GM10248 (cell line): ENCODE measurements around the gene LYRM4.

Experiments
- CTCF ChIA-PET: fragments of 300-600 bp; sonication (Branson Sonifier 250); formaldehyde crosslinking; extraction: SDS; loops from one replicate; lab custom pipeline; 2021; ENCODE audit warnings: antibody characterized with exemption; lab: Yijun Ruan, JAX
- POLR2A ChIA-PET: fragments of 350-650 bp; sonication (Branson Sonifier 250); formaldehyde crosslinking; extraction: SDS; loops from one replicate; lab custom pipeline; 2020; ENCODE audit warnings: antibody characterized with exemption; lab: Yijun Ruan, JAX
- DNase-seq: peaks from one replicate; pipeline ENCODE4 v3.0.0; 2012; ENCODE audit errors: extremely low spot score
- TF ChIP-seq, protein P1 (sequence below): IDR thresholded peaks from 2 replicates; pipeline ENCODE4 v1.5.1; 2012; ENCODE audit warnings: mild to moderate bottlenecking, low read depth; ENCODE audit errors: extremely low read depth, missing control alignments, control extremely low read depth

LYRM4 gene

DNA sequence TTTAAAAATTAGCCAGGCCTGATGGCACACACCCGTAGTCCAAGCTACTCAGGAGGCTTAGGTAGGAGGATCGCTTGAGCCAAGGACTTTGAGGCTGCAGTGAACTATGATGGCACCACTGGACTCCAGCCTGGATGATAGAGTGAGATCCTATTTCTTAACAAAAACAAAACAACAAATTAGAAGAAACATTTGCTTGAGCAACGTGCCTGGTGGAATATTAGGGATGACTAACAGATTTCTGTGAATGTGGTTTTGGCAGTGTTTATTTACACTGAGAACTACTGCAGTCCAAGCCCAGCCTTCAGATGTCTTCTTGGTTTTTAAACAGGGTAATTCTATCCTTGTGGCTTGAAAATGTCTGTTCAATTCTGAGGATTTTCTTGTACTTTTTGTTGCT is 166.4 kb downstream of the LYRM4 start:
- CTCF ChIA-PET: no interaction called here
- TF ChIP-seq, protein P1, sequence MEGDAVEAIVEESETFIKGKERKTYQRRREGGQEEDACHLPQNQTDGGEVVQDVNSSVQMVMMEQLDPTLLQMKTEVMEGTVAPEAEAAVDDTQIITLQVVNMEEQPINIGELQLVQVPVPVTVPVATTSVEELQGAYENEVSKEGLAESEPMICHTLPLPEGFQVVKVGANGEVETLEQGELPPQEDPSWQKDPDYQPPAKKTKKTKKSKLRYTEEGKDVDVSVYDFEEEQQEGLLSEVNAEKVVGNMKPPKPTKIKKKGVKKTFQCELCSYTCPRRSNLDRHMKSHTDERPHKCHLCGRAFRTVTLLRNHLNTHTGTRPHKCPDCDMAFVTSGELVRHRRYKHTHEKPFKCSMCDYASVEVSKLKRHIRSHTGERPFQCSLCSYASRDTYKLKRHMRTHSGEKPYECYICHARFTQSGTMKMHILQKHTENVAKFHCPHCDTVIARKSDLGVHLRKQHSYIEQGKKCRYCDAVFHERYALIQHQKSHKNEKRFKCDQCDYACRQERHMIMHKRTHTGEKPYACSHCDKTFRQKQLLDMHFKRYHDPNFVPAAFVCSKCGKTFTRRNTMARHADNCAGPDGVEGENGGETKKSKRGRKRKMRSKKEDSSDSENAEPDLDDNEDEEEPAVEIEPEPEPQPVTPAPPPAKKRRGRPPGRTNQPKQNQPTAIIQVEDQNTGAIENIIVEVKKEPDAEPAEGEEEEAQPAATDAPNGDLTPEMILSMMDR: no peak
- DNase-seq: no peak
- POLR2A ChIA-PET: no interaction called here

DNA sequence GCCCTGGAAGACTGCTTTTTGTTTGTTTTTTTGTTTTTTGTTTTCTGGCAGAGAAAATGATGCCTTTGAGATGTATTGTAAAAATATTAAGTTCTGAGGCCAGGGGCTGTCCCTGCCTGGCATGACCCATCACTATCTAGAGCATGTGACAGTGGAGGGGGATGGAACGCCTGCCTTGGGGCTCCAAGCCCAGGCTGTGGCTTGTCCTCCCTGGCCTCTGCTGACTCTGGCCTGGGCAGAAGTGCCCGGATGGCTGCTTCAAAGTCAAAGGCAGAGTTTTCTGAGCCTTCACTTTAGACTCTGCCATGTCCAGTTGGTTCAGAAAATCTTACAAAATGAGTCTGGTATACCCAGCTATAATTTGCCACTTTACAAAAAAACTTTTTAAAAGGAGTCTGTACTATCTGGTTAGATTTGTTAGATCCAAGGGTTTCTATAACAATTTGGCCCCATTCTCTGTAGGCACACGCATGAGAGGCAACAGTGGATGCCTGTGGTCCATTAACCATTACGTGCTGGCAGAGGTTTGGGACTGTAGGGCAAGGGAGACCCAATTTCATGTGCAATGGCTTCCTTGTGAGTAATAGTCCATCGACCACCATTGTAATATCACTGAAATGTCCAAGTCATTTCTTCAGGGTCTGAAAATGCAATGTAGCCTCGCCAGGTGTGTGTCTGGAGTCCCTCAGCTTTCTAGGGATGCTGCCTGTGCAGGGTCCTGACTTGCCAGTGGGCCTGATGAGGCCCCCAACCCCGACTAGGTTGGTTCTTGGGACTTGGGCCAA is 167.3 kb downstream of the LYRM4 start:
- no peak for DNase-seq
- CTCF ChIA-PET: no interaction called here
- POLR2A ChIA-PET: no interaction called here
- TF ChIP-seq, protein P1: no peak

DNA sequence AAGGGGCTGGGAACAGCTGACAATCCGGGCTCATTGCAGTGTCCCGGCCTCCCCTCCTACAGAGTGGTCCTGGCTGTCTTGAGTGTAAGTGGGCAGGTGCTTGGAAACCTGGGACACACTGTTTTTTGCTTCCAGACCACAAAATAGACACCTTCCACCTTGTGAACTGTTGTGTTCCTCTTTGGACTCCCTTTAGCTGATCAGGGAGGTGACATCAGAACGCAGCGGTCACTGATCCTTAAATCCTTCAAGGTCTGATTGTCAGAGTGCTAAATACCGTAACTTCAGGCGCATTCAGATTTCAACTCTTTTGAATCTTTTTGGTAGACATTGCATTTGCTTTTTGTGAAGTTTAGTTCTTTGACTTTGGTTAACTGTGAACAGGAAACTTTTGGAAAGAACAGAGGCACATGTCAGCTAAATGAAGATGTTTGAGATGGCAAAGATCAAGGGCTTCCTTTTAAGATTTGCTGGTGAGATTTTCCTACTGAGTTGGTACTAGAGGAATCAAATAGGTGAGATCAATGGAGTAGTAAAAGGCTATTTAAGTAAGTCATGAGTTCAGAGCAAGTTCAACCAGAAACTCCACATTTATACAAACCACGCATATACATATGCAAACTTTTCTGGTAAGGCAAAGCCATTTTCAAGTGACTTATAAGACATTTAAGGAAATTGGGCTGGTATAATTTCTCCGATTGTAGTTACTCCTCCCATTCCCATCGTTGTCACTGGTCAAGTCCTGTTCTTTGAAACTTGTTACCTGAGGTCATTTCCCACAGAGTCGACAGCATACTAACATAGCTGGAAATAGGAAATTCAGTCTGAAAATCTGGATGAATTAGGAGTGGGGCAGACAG is 169.3 kb downstream of the LYRM4 start:
- ChIA-PET POLR2A (no interaction called here), CTCF (interaction anchor here (0.9 to 1.4 kb wide), 5 partner anchors 12 to 311 kb away, joined by 3 to 5 read pairs (median 3); no protein-coding TSS in a partner anchor)
- TF ChIP-seq, protein P1: no peak
- no peak for DNase-seq

DNA sequence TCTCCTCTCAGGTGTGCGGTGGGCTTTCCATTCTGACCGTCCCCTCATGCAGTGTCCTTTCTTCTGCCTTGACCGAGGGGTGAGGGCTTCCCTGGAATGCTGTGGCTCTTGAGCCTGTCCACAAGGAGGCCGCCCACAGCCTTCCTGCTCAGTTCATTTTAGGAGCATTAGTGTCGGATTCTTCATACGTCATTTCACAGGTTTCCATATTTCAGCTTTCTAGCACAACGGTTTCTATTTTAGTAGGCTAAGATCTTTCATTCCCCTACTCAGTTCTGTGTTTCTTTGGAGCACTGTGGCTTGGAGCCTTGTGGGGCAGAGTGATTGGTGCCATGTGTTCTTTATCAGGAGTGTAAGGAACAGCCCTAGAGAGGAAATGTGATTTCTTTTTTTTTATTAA is 170.1 kb downstream of the LYRM4 start:
- POLR2A ChIA-PET: no interaction called here

DNA sequence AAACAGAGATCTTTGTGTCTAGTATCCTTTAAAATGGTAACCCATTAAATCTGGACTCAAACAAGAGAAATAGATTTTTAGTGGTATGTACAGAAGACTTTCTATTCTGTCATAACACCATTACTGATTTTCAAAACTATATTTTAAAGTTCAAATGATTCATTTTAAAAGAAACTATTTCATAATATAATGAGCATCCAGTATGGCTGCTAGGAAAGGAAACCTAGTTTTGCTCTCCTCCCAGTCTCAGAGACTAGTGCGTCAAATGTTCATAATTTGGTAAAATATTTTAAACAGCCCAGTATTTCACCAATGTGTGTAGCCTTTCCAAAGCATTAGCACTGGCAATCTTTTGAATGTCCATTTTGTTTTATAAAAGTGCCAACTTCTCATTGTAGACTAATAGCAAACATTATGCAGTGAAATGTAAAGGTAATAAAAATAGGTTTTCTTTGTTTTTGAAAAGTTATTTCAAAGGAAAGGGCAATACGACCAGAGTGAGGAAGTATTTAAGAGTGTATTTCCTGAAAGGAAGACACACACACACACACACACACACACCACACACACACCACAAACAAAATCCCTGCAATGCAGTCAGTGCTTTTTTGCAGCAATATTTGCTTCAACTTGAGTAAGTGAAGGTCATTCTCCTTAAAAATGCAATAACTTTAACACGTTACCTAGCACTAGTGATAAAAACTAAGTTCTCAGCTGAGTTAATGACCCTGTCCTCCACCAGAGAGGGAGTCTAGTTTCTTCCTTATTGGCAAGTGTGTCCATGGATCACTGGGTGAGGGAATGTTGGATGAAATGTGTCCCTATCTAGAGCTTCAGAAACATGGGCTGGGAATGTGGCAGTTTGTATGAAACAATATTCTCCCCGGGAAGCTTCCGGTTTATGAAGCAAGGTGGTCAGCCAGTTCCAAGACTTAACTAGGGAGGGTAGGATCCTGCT is 171.0 kb downstream of the LYRM4 start:
- no peak for DNase-seq
- ChIA-PET POLR2A (no interaction called here), CTCF (interaction anchor here (1.4 kb wide), 1 partner anchor 176 kb away, joined by 3 read pairs; no protein-coding TSS in a partner anchor)
- TF ChIP-seq, protein P1: no peak

More for the DNA sequence above, 170.1 kb downstream of the LYRM4 start:
- CTCF ChIA-PET: interaction anchor here (1.4 kb wide), 1 partner anchor 175 kb away, joined by 3 read pairs; no protein-coding TSS in a partner anchor
- TF ChIP-seq, protein P1: no peak
- DNase-seq: no peak
